ENCODE measurements around the gene RAP1B. TPM values are rescaled to one million over a fixed set of nuclear protein-coding genes. Genes with fewer than 3 reads are reported as not detected.

Gene RAP1B
- total and polyA plus RNA-seq, 8 donors, result 29.8 to 60.5 (median 37.1) TPM

DNA sequence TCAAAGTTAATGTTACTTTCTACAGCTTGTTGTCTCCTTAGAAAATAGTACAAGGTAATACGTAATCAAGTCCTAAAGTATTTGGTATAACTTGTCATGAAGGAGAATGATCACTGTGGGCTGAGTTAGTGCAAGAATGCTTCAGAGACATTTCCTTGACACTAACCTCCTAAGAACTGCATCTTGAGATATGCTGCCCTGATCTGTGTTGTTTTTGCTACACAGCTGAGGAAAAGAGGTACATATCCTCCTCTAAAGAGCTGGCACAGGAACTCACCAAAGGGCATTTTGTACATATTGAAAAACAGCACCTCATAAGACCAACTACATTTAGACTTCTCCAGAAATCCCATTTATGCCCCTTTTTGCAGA, 28.7 kb downstream of the RAP1B start:
- Histone ChIP-seq H3K9me3 (no peaks in the 10 kb centered on the region), H3K4me3 (no peak overlapping the region), H3K36me3 (no peaks in the 10 kb centered on the region), H3K27me3 (no peaks in the 10 kb centered on the region), H3K27ac (no peak overlapping the region), H3K4me1 (peaks cover 14 to 37% (median 22%) of the 10 kb centered on the region in 3 donors)
- FAIRE-seq (no peak), DNase-seq (no peak), ATAC-seq (no peak)
- no peak for TF ChIP-seq CTCF (IDR thresholded peaks at IDR 0.05)
- intact Hi-C loops (cut with DNase I), result no loop called here
- 93 to 95% methylated on average over 1 of the region's 1 CpG for WGBS, 2 donors

DNA sequence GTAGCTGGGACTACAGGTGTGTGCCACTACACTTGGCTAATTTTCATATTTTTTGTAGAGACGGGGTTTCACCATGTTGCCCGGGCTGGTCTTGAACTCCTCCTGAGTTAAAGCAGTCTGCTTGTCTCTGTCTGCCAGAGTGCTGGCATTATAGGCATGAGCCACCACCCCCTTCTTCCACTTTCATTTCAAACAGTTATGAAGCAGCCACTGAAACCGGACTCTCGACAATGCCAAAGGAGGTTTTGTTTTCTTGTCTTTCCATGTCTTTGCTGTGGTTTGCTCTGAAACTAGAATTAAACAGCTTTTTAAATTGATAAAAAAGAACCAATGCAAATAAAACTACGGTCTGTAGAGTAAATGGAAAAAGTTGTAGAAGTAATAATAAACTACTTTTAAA, 30.4 kb downstream of the RAP1B start:
- FAIRE-seq (no peak), DNase-seq (no peak), ATAC-seq (peak in 3 of 4 donors; percentile 17 to 60 (median 51))
- Histone ChIP-seq H3K27ac (no peak overlapping the region), H3K4me3 (no peak overlapping the region), H3K9me3 (no peaks in the 10 kb centered on the region), H3K27me3 (no peaks in the 10 kb centered on the region), H3K4me1 (peaks cover 4 to 28% (median 13%) of the 10 kb centered on the region in 3 donors), H3K36me3 (no peaks in the 10 kb centered on the region)
- TF ChIP-seq CTCF (IDR thresholded peaks at IDR 0.05), result no peak
- 15 to 25% methylated on average over 5 of the region's 5 CpGs for WGBS, 2 donors
- intact Hi-C loops (cut with DNase I), result no loop called here

DNA sequence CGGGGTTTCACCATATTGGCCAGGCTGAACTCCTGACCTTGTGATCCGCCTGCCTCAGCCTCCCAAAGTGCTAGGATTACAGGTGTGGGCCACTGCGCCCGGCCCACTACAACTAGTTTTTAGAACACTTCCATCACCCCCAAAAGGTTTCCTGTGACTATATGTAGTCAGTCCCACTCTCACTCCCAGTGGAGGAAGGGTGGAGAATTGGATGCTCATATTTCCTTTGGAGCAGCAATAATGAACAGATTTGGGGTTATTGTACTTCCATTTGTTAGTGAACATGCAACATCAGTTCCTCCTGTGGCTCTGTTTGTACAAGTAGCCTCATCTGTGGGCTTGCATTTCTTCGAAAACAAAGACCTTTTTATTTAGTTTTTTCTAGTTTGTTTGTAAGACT, 35.8 kb downstream of the RAP1B start:
- TF ChIP-seq CTCF (IDR thresholded peaks at IDR 0.05), result no peak
- WGBS, 2 donors, result 94% methylated on average over 5 of the region's 5 CpGs
- peaks cover 0 to 6% (median 0%) of the 10 kb centered on the region in 3 donors for H3K36me3 ChIP-seq
- no peaks in the 10 kb centered on the region for H3K9me3 ChIP-seq
- no peak overlapping the region for H3K27ac ChIP-seq
- no peak for FAIRE-seq
- no peak for DNase-seq
- no peak for ATAC-seq
- H3K27me3 ChIP-seq, result no peaks in the 10 kb centered on the region
- no peak overlapping the region for H3K4me3 ChIP-seq
- peaks cover under 1 to 12% (median 8%) of the 10 kb centered on the region in 3 donors for H3K4me1 ChIP-seq
- intact Hi-C loops (cut with DNase I), result no loop called here

DNA sequence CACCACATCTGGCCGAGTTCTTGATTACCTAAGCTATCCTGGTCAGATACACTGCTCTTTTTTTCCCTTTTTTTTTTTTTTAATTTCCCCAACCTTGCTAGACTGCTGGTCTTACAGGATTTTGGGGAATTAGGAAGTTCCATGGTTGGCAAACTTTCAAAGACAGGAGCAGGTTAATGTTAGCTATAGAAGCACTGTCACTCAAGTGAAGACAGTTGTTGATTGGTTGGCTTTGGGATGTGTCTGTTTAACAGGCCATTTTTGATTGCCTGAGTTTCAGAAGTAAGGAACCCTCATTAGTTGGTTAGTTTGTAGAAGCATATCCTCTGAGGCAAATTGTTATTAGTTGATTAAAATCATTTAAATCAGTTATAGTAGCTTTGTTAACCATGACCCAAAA, 36.8 kb downstream of the RAP1B start:
- DNase-seq (no peak), ATAC-seq (no peak), FAIRE-seq (no peak)
- Histone ChIP-seq H3K4me3 (no peak overlapping the region), H3K9me3 (no peaks in the 10 kb centered on the region), H3K4me1 (peaks cover 0 to 5% (median 3%) of the 10 kb centered on the region in 3 donors), H3K27ac (no peak overlapping the region), H3K36me3 (peaks cover 0 to 14% (median 0%) of the 10 kb centered on the region in 3 donors), H3K27me3 (no peaks in the 10 kb centered on the region)
- no peak for TF ChIP-seq CTCF (IDR thresholded peaks at IDR 0.05)
- WGBS, 2 donors, result 60 to 67% methylated on average over 1 of the region's 1 CpG
- intact Hi-C loops (cut with DNase I), result no loop called here

DNA sequence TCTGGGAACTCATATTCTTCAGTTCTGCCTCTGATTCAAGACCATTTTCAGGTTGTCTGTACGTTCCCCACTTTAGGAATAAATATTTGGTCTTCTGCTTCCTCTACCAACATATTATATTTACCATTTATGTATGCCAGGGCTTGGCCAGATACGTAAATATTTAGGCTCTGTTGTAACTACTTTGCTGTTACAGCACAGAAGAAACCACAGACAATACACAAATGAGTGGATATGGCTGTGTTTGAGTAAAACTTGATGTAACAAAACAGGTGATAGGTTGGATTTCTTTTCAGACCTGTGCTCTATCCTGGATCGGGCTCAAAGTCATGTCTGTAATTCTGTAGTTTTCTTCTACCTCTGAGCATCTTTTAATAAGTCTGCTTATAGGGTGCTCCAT, 37.5 kb downstream of the RAP1B start:
- H3K36me3 ChIP-seq, result peaks cover 0 to 15% (median 0%) of the 10 kb centered on the region in 3 donors
- DNase-seq (no peak), FAIRE-seq (no peak), ATAC-seq (no peak)
- TF ChIP-seq CTCF (IDR thresholded peaks at IDR 0.05), result no peak
- peaks cover 0 to 5% (median 3%) of the 10 kb centered on the region in 3 donors for H3K4me1 ChIP-seq
- WGBS, 2 donors, result 84 to 85% methylated on average over 3 of the region's 3 CpGs
- H3K9me3 ChIP-seq, result no peaks in the 10 kb centered on the region
- intact Hi-C loops (cut with DNase I), result no loop called here
- H3K4me3 ChIP-seq, result no peak overlapping the region
- no peak overlapping the region for H3K27ac ChIP-seq
- no peaks in the 10 kb centered on the region for H3K27me3 ChIP-seq

Data from pancreas (tissue), 10 donors.